ENCODE data around the gene LATS2.

- TF ChIP-seq POLR2A (IDR thresholded peaks at IDR 0.05) (no peak), CTCF (IDR thresholded peaks at IDR 0.05) (no peak)
Observed at GRCh38 chr13:21069561-21070004, 8.2 kb upstream of the LATS2 start.
